ENCODE results near the gene CXorf66.

GRCh38 chrX:139932073-139932900 lies 33.0 kb downstream of the CXorf66 start:
- no peak for TF ChIP-seq CTCF (IDR thresholded peaks at IDR 0.05; ENCODE audit: low read depth, low read length, missing input control)
- TF ChIP-seq YY1 (IDR thresholded peaks at IDR 0.05): no peak
- TF ChIP-seq FOXA1 (IDR thresholded peaks at IDR 0.05): no peak
- no peak for TF ChIP-seq EGR1 (IDR thresholded peaks at IDR 0.05; ENCODE audit: low read depth in 2 of 2)
- TF ChIP-seq NR2F2 (IDR thresholded peaks at IDR 0.05): no peak
- no peak for TF ChIP-seq TAF1 (conservative IDR thresholded peaks at IDR 0.05)
- no peak for TF ChIP-seq ATF3 (IDR thresholded peaks at IDR 0.05)
- TF ChIP-seq JUND (IDR thresholded peaks at IDR 0.05): no peak
- TF ChIP-seq ZBTB33 (IDR thresholded peaks at IDR 0.05): no peak
- TF ChIP-seq MAX (IDR thresholded peaks at IDR 0.05): no peak
- no peak for TF ChIP-seq REST (IDR thresholded peaks at IDR 0.05)
- TF ChIP-seq RAD21 (IDR thresholded peaks at IDR 0.05): no peak

All from liver (tissue), 3 donors.